ENCODE measurements around the gene GPR146.
"Not testable (repeated sequence)": the region's sequence is repeated elsewhere in the genome, so short reads cannot be mapped to it uniquely, and the experiment has no call there.

GPR146 gene

DNA sequence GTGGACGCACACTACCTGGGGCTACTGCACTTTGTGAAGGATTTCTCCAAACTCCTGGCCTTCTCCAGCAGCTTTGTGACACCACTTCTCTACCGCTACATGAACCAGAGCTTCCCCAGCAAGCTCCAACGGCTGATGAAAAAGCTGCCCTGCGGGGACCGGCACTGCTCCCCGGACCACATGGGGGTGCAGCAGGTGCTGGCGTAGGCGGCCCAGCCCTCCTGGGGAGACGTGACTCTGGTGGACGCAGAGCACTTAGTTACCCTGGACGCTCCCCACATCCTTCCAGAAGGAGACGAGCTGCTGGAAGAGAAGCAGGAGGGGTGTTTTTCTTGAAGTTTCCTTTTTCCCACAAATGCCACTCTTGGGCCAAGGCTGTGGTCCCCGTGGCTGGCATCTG, 14.0 kb downstream of the GPR146 start:
- no peak for DNase-seq (ENCODE audit: low read depth, low spot score)

DNA sequence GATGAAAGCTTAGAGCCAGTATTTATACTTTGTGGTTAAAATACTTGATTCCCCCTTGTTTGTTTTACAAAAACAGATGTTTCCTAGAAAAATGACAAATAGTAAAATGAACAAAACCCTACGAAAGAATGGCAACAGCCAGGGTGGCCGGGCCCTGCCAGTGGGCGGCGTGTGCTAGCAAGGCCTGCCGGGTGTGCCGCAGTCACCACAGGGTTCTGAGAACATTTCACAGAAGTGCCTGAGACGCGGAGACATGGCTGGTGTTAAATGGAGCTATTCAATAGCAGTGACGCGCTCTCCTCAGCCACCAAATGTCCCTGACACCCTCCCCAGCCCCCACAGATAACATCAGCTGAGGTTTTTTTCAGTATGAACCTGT, 14.5 kb downstream of the GPR146 start:
- DNase-seq (ENCODE audit: low read depth, low spot score) = no peak

DNA sequence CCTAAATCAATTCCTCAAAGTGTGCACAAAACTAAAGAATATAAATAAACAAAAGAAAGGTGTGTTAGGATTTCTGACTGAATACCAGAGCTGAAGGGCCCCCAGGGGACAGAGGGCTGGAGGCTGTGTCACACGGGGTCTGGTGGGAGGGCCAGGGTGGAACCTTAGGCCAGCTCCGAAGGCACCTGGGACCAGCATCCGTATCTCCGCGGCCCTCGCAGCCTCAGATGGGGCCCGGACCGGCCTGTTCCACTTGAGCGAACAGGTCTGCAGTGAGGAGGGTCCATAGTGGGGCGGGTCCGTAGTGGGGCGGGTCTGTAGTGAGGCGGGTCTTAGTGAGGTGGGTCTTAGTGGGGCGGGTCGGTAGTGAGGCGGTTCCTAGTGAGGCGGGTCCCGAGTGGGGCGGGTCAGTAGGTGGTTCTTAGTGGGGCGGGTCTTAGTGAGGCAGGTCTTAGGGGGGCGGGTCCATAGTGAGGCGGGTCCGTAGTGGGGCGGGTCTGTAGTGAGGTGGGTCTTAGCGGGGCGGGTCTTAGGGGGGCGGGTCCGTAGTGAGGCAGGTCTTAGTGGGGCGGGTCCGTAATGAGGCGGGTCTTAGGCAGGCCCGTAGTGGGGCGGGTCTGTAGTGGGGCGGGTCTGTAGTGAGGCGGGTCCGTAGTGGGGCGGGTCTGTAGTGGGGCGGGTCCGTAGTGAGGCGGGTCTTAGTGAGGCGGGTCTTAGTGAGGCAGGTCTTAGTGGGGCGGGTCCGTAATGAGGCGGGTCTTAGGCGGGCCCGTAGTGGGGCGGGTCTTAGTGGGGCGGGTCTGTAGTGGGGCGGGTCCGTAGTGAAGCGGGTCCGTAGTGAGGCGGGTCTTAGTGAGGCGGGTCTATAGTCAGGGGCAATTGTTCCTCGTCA, 15.1 kb downstream of the GPR146 start:
- DNase-seq (ENCODE audit: low read depth, low spot score) = no peak

DNA sequence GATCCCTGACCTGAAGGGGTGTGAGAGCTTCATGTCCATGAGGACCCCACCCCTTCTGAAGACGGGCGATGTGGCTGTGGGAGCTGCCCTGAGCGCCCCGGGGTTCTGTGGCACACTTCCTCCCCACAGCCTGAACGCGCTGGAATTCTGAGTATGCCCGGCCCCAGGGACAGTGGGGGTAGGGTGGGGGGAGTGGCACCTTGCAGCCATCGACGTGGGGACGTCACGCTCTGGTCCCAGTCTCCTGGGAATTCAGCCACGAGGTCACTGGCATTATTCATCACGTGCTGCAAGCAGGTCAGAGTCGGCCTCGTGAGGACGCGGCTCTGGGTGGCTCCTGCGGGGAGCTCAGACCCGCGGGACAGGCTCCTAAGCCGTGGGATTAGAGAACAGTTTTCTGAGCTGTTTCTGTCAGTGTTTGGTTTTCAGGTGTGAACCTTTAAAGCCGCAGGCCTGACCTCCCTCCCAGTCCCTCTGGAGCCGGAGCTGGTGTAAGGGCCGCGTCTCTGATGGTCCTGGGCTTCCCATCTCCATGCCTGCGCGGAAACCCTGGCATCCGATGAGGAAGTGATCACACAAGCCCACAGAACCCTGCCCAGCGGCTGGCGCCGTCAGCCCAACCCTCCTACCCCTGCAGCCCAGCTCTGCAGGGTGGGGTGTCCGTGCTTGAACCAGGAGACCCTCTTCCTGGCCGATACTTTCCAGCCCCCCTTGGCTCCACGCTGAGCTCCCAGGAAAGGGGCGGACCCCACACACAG, 16.1 kb downstream of the GPR146 start:
- DNase-seq (ENCODE audit: low read depth, low spot score) = no peak

DNA sequence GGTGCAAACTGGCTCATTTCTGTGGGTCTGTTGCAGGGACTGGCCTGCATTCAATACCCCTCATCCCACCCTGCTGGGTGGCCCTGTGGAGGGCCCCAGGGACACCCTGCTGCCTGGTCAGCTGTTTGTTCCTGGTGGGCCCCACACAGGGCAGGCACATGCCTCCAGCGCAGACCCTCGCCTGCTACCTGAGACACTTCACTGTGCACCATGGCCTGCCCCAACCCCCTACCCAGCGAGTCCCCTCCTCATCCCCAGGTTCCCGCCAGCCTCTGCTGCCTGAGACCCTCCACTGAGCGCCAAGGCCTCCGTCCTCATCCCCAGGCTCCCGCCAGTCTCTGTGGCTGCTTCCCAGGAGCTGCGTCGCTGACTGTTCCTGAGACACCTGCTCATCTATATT, 16.8 kb downstream of the GPR146 start:
- no peak for DNase-seq (ENCODE audit: low read depth, low spot score)

DNA sequence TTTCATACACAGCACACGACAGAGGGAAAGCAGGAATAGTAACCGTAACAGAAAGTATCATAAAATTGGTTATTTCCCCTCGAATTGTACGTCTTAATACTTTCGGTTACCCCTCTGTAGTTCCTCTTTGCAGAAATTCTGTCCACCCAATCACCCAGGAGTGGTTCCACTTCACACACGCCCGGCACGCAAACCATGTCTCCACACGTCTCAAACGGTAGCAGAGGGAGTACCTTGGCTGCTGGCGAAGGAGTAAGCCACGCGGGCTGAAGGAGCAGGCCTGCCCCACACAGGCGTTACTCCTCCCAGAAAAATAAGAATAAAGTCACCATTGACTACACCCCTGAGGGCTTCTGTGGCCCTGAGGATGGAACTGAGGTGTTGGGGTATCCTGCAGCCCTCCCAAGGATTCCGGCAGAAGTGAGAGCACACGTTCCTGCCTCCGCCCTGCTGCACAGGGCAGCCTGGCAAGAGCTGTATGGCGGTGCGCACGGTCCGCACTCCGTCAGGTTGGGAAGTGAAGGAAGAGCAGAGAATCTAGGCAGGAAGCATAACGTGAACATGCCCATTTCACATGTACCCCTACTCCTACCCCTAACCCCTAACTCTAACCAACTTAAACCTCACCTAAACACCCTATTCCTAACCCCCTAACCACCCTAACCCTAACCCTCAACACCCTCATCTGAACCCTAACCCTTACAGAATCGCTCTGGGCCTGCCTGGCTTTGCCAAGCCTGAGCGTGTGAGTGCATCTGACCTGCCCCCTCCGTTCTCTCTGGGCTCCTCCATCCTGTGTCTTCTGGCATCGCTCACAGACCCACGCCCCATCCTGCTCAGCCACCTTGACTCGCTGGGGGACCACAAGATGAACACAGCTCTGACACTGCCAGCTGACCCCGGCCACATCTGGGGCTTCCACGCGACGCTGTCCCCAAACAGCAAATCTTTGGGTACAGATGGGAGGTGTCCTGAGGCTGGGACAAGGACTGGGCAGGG, 18.2 kb downstream of the GPR146 start:
- DNase-seq (ENCODE audit: low read depth, low spot score) = no peak

DNA sequence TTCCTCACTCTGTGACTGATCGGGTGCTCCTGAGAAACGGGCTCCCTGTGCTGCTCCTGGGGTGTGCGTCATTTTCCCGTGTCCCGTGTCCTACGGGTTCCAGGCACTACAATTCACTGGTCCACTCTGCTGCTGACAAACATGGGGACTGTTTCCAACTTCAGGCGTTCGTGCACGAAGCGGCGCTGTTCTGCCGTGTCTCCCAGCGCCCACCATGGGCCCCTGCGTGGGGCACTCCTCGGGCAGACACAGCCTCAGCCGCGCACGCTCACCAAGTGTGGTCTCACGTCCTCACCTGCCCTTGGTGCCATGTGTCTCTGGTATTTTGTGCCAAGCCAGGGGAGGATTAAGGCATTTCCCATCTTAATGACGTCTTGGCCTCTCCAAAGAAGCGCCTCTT, 19.0 kb downstream of the GPR146 start:
- DNase-seq (ENCODE audit: low read depth, low spot score) = no peak

DNA sequence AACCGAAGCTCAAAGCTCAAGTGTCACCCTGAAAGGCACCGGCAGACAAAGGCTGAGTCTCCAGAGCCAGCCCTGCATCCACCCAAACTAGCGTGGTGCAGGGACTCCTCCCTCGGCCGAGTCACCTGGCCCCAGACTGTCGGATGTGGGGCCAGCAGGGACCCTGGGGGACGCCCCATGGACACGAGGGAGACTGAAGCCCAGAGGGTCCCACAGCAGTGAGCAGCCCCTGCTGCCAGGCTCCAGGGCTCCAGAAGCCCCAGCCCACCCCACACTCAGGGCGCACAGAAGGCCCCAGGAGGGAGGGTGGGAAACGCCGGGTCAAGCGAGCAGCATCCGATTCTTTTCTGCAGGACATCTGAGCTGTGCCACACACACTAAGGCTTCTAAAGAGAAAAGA, 20.2 kb downstream of the GPR146 start:
- no peak for DNase-seq (ENCODE audit: low read depth, low spot score)

DNA sequence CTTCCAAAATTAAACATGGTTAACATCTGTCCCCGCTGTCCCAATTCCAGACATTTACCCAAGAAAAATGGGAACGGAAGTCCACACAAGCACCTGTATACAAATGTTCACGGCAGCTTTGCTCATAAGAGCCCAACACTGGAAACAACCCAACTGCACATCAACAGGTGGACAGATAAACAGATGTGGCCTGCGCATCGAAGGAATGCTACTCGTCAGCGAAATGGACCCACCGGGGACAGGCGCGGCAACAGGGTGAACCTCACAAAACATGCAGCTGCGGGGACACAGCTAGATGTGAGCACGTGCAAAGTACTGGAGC, 20.9 kb downstream of the GPR146 start:
- DNase-seq (ENCODE audit: low read depth, low spot score) = no peak

DNA sequence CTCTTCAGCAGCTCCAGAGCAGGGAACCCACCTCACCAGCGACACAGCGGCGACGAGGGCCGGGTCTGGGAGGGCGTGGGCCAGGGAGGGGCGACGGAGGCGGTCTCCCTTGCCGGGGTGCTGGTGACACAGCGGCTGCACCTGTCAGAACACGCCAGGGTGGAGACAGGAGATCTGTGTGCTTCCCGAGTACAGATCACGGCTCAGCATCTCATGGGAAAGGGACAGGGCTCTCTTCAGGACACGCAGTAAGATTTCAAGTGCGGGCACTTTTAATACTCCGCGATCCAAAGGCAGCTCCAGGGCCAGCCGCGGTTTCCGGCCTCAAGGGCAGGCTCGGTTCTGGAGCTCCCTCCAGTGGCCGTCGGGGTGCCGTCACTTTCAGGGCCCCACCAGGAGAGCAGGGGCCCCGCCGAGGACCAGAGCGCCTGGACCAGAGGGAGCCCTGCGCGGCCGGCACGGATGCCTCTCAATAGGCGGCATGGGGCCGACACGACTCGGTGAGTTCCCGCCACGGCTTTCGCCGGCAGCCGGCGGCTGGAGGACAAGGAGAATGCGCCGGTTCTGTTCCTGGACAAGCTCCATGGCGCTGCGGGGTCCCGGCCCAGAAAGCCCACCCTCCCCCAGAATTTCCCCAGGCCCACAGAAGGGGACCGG, 21.4 kb downstream of the GPR146 start:
- DNase-seq (ENCODE audit: low read depth, low spot score) = no peak

DNA sequence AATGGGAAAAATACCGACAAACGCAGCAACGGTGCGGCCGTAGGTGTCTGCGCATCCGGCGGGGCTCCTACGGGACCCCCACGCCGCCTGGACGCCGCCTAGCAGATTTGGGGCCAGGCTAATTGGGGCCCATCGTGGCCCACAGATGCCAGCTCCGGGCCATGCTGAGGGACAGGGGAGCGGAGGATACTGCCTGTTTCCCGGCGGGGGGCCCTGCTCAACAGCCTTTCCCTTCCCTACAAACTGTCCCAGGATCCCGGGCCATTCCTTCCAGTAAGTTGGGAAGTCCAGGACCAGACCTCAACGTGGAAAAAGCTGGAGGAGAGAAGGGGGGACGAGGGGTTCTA, 21.9 kb downstream of the GPR146 start:
- no peak for DNase-seq (ENCODE audit: low read depth, low spot score)

DNA sequence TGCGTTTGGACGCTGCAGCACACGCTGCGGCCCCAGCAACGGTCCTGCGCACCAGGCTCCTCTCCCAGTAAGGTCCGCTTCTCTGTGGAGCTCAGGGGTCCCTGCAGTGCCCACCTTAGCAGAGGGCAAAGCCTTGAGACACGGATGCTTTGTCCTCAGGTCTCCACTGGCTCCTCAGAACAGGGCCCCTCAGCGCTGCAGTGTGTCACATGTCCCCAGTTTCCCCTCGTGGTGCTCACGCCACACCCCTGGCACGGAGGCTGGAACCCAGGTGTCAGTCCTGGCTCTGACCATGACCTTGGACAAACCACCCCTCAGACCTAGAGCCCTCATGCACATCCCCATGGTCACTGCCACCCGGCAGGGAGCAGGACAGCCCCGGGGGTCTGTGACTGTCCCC, 23.7 kb downstream of the GPR146 start:
- DNase-seq (ENCODE audit: low read depth, low spot score) = no peak

DNA sequence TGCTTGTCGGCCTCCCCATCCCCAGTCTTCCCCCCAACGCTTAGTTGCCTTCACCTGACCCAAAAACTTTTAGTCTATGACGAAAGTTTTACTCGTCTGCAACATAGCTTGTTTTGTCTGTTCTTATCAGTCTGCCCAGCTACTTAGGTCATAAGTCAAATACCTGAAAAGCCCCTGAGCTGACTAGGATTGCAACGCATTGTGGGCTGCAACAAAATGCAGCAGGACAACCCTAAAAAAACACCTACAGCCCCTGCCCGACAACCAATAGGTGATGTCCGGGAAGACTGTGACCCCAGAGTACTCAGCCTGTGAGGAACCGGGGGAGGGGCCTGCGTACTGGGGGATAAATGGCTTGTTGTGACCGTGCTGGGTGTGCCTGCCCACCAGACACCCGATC, 24.3 kb downstream of the GPR146 start:
- no peak for DNase-seq (ENCODE audit: low read depth, low spot score)

DNA sequence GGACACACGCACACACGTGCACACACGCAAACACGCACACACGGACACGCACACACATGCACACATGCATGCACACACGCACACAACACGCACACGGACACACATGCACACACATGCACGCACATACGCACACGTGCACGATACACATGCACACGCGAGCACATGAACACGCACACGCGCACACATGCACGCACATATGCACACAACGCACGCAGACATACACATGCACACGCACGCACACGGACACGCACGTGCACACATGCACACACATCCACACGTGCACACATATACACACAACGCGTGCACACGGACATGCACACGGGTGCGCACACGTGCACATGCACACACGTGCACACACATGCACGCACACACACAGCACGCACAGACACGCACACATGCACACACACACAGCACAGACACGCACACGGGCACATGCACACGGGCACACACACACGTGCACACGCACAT, 26.2 kb downstream of the GPR146 start:
- no peak for DNase-seq (ENCODE audit: low read depth, low spot score)

DNA sequence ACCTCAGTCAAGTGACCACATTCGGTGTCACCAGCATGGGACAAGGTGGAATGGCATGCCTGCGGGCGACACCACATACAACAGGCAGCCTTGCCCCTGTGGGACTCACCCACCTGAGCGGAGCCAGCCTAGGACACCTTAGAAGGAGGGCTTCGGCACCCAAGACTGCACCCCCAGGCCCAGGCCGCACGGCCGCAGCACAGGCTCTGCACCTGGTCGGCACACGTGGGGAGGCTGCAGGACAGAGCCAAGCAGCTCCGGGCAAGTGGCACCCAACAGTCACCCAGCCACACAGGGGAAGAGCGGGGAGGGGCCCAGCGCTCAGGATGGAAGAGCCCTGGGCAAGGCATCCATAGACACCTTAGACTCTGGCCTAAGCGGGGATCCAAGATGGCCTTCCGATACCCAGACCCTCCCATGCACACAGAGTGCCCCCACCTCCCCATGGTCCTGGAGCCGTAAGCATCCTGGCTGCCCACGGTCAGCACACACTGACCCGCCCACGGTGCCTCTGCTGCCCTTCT, 27.4 kb downstream of the GPR146 start:
- DNase-seq (ENCODE audit: low read depth, low spot score) = no peak

DNA sequence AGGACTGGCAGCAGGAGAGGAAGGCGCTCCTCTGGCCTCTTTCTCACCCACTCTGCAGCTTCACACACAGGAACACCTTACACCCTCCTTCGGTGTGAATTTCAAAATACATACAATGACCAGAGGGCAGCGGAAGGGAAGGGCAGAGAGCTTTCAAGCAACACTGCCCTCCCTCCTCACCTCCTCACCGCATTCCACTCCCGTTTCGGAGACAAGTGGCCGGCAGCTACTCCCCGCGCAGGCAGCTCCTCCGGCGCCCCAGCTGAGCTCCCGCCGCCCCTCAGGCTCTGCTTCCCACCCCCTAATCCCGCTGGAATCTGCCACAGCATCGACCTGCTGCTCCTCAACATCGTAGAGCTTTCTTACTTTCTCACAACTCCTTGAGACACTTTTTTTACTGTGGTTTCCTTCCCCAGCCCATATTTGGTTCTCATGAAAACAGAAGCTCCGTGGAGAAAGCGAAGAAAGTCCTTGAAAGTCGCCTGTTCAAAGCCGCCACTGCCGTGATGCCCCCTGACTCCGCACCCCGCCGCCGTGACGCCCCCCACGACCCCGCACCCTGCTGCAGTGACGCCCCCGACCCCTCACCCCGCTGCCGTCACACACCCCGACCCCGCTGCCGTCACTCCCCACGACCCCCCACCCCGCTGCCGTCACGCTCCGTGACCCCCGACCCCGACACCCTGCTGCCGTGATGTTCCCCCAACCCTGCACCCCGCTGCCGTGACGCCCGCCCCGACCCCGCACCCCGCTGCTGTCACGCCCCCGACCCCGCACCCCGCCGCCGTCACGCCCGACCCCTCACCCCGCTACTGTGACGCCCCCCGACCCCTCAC, 29.0 kb downstream of the GPR146 start:
- DNase-seq (ENCODE audit: low read depth, low spot score) = no peak

DNA sequence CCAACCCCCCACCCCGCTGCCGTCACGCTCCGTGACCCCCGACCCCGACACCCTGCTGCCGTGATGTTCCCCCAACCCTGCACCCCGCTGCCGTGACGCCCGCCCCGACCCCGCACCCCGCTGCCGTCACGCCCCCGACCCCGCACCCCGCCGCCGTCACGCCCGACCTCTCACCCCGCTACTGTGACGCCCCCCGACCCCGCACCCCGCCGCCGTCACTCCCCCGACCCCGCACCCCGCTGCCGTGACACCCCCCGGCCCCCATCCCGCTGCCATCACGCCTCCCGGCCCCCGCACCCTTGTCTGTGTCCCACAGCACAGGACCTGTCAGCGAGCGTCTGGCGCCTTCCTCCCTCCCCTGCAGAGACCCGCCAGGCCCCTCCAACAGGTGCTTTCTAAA, 29.7 kb downstream of the GPR146 start:
- not testable (repeated sequence) for DNase-seq (ENCODE audit: low read depth, low spot score)

DNA sequence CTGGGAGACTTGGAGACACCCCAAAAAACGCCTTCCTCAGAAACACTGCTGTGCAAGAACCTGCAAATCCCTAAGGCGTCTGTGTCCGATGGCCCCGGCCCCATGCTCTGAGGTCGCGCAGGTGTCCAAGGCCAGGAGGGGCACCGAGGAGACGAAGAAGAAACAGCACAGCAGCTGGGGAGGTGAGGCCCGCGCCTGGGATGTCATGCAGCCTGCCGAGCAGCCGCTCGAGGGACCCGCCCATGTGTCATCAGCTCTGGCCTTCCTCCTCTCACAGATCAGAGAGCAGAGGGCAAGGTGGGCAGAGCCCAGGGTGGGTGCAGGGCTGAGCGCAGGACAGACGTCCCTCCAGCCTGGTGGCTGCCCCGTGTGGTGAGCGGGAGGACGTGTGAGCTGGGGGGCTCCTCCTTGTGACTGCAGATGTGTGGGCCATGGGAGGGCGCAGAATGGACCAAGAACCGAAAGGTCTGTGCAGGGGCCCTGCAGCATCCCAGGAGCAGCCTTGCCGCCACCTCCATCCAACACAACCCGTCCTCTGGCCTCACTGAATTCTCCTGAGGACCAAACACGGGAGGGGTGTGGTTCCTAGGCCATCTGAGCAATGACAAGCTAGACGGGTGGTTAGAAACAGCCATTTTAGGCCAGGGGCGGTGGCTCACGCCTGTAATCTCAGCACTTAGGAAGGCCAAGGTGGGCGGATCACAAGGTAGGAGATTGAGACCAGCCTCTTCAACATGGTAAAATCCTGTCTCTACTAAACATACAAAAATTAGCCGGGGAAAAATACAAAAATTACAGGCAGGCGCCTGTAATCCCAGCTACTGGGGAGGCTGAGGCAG, 30.5 kb downstream of the GPR146 start:
- DNase-seq (ENCODE audit: low read depth, low spot score) = no peak

All from smooth muscle cell of the brain vasculature (primary cell).